Panc1 (cell line): Measurements from ENCODE around the gene CDYL. TPM values are rescaled to one million over a fixed set of nuclear protein-coding genes. Genes with fewer than 3 reads are reported as not detected.

Source experiments
- ATAC-seq: fragments of 200-7000 bp; cut with Tn5 transposase; 2 replicates; pipeline ENCODE4 v1.9.1; 2020; ENCODE audit warnings: mild to moderate bottlenecking, moderate library complexity
- BruUV-seq: library from RNA; stranded (reverse); fragments of 400-500 nt; replicated peaks from 2 replicates; lab custom pipeline; 2021; lab: Mats Ljungman, UMichigan
- CTCF ChIA-PET: fragments of 300-600 bp; sonication (Branson Sonifier 250); formaldehyde crosslinking; loops from one replicate; lab custom pipeline; 2022; ENCODE audit warnings: antibody characterized with exemption; lab: Charles Lee
- POLR2A ChIA-PET: fragments of 300-600 bp; sonication (Branson Sonifier 250); formaldehyde crosslinking; loops from one replicate; lab custom pipeline; 2022; ENCODE audit warnings: antibody characterized with exemption; lab: Charles Lee
- DNase-seq: peaks from one replicate; pipeline ENCODE4 v3.0.0-alpha.2; 2010; ENCODE audit warnings: low read depth, low spot score
- H3K27ac ChIP-seq: 2 replicates; pipeline ENCODE4 v1.5.1; 2011; ENCODE audit warnings: mild to moderate bottlenecking, low read length, inconsistent platforms
- H3K27me3 ChIP-seq: fragments of 200-500 bp; sonication (Bioruptor generic); 2 replicates; pipeline ENCODE4 v1.6.0; 2014; ENCODE audit warnings: low read length, inconsistent platforms; ENCODE audit not compliant: control insufficient read depth, insufficient read depth
- H3K36me3 ChIP-seq: fragments of 200-500 bp; sonication (Bioruptor generic); 2 replicates; pipeline ENCODE4 v1.5.1; 2014; ENCODE audit warnings: inconsistent platforms, mild to moderate bottlenecking, low read length, moderate library complexity; ENCODE audit not compliant: control insufficient read depth, insufficient read depth
- H3K4me1 ChIP-seq: 2 replicates; pipeline ENCODE4 v1.5.1; 2011; ENCODE audit warnings: inconsistent platforms, mild to moderate bottlenecking, low read length, moderate library complexity; ENCODE audit not compliant: control insufficient read depth, insufficient read depth
- H3K4me3 ChIP-seq, 2 experiments: 2 replicates each; pipeline ENCODE4 v1.5.1; 2011 to 2012; ENCODE audit warnings: low read depth in 2 of 2, low read length in 2 of 2, mild to moderate bottlenecking in 2 of 2, inconsistent platforms in 1 of 2, moderate library complexity in 1 of 2
- H3K9me3 ChIP-seq: fragments of 200-500 bp; sonication (Bioruptor generic); 2 replicates; pipeline ENCODE4 v1.5.1; 2014; ENCODE audit warnings: low read depth, mild to moderate bottlenecking, inconsistent platforms, low read length, moderate library complexity; ENCODE audit not compliant: control insufficient read depth, insufficient read depth
- CTCF ChIP-seq: fragments of 450-650 bp; IDR thresholded peaks from 2 replicates; pipeline ENCODE4 v1.5.1; 2017; ENCODE audit warnings: mild to moderate bottlenecking
- POLR2AphosphoS5 ChIP-seq: IDR thresholded peaks from 2 replicates; pipeline ENCODE4 v1.6.1; 2012; ENCODE audit warnings: mild to moderate bottlenecking, low read depth, low read length, moderate library complexity
- REST ChIP-seq, 2 experiments: IDR thresholded peaks; 2 replicates each; pipeline ENCODE4 v1.6.1; 2011 to 2012; ENCODE audit warnings: low read depth in 2 of 2, control low read depth in 1 of 2, low read length in 1 of 2, mild to moderate bottlenecking in 1 of 2, moderate library complexity in 1 of 2; ENCODE audit not compliant: insufficient read depth in 1 of 2
- SIN3A ChIP-seq: IDR thresholded peaks from 2 replicates; pipeline ENCODE4 v1.6.1; 2012; ENCODE audit warnings: low read depth, mild to moderate bottlenecking, low read length, moderate library complexity, borderline replicate concordance; ENCODE audit not compliant: insufficient read depth
- TCF7L2 ChIP-seq: IDR thresholded peaks from 2 replicates; pipeline ENCODE4 v1.6.1; 2011; ENCODE audit warnings: mild to moderate bottlenecking, low read depth, low read length, inconsistent platforms
- in situ Hi-C: cut with HindIII; loops from 2 replicates; pipeline ENCODE4 v1.10.0; 2016; ENCODE audit warnings: low sequenced_read_pairs, low pct_unique_long_range_greater_than_20kb
- intact Hi-C: fragments of 100-400 bp; cut with micrococcal nuclease; formaldehyde crosslinking; loops from one replicate; pipeline ENCODE4 v1.10.0; 2022; ENCODE audit not compliant: unreplicated experiment
- total RNA-seq: library from RNA; stranded (reverse); gene quantifications from one replicate; pipeline ENCODE4 v1.2.1, GENCODE V29; 2021; ENCODE audit not compliant: unreplicated experiment

The CDYL gene
- total RNA-seq, 1 experiment from 2014 or later: 61.4 TPM

GRCh38 chr6:4901386-4902061, 125.3 kb downstream of the CDYL start:
- Histone ChIP-seq H3K4me1 (no peaks in the 10 kb centered on the region), H3K27ac (no peak overlapping the region), H3K36me3 (no peaks in the 10 kb centered on the region), H3K27me3 (no peaks in the 10 kb centered on the region), H3K4me3 (no peak overlapping the region), H3K9me3 (no peaks in the 10 kb centered on the region)
- POLR2A ChIA-PET: no interaction called here
- CTCF ChIA-PET: no interaction called here
- ATAC-seq (no peak), DNase-seq (no peak)
- intact Hi-C loops (no loop called here), in situ Hi-C loops (no loop called here)
- BruUV-seq: no TSS peak
- TF ChIP-seq SIN3A (no peak), TCF7L2 (no peak), REST (IDR thresholded peaks at IDR 0.05; ENCODE audit: insufficient read depth in 1 of 2, low read depth in 2 of 2, low read length in 1 of 2) (no peak), CTCF (no peak), POLR2AphosphoS5 (no peak)

- Histone ChIP-seq H3K4me3 (no peak overlapping the region), H3K4me1 (no peaks in the 10 kb centered on the region), H3K36me3 (no peaks in the 10 kb centered on the region), H3K27me3 (no peaks in the 10 kb centered on the region), H3K27ac (no peak overlapping the region), H3K9me3 (no peaks in the 10 kb centered on the region)
- POLR2A ChIA-PET: no interaction called here
- intact Hi-C loops: no loop called here
- BruUV-seq: no TSS peak
- CTCF ChIA-PET: no interaction called here
- ATAC-seq: no peak
- in situ Hi-C loops: no loop called here
- TF ChIP-seq REST (IDR thresholded peaks at IDR 0.05; ENCODE audit: insufficient read depth in 1 of 2, low read depth in 2 of 2, low read length in 1 of 2) (no peak), POLR2AphosphoS5 (no peak), SIN3A (no peak), TCF7L2 (no peak), CTCF (no peak)
- no peak for DNase-seq
These were observed 126.2 kb downstream of the CDYL start for GRCh38 chr6:4902363-4902762.
